PC-3 (cell line): ENCODE results near the gene FANK1.

Source experiments
- EZH2 ChIP-seq: fragments of 300-600 bp; sonication (generic); IDR thresholded peaks from one replicate; pipeline ENCODE4 v1.6.1; 2017; ENCODE audit warnings: antibody characterized with exemption, mild to moderate bottlenecking, low read length; ENCODE audit not compliant: unreplicated experiment
- TF ChIP-seq, protein P1 (sequence below): fragments of 300-600 bp; sonication (generic); conservative IDR thresholded peaks from 2 replicates; pipeline ENCODE4 v1.5.1; 2017; ENCODE audit warnings: antibody characterized with exemption, low read depth, mild to moderate bottlenecking, low read length

DNA sequence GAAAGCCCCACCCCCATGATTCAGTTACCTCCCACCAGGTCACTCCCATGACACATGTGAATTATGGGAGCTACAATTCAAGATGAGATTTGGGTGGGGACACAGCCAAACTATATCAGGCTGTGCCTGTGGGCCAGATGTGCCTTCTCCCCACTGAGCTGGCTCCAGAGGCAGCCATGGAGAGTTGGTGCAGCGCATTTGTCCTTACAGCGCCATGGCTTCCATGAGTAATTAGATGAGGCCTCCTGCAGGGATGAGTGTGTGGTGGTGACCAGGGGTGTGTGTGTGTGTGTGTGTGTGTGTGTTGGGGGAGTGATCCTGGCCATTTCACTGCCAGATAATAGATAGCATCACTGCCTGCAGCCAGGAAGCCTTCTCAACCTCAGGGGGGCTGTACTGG lies 94.6 kb downstream of the FANK1 start:
- TF ChIP-seq EZH2: no peak
- TF ChIP-seq, protein P1, sequence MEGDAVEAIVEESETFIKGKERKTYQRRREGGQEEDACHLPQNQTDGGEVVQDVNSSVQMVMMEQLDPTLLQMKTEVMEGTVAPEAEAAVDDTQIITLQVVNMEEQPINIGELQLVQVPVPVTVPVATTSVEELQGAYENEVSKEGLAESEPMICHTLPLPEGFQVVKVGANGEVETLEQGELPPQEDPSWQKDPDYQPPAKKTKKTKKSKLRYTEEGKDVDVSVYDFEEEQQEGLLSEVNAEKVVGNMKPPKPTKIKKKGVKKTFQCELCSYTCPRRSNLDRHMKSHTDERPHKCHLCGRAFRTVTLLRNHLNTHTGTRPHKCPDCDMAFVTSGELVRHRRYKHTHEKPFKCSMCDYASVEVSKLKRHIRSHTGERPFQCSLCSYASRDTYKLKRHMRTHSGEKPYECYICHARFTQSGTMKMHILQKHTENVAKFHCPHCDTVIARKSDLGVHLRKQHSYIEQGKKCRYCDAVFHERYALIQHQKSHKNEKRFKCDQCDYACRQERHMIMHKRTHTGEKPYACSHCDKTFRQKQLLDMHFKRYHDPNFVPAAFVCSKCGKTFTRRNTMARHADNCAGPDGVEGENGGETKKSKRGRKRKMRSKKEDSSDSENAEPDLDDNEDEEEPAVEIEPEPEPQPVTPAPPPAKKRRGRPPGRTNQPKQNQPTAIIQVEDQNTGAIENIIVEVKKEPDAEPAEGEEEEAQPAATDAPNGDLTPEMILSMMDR: no peak
